HG02798 (cell line): ENCODE measurements around the gene GBP5.
"Not testable (repeated sequence)": the region's sequence is repeated elsewhere in the genome, so short reads cannot be mapped to it uniquely, and the experiment has no call there.

ENCODE experiments used
- ATAC-seq: cut with Tn5 transposase; IDR thresholded peaks from one replicate; pipeline ENCODE4 v1.9.1; 2021; ENCODE audit warnings: mild to moderate bottlenecking; ENCODE audit not compliant: unreplicated experiment, poor library complexity

GBP5 gene

DNA sequence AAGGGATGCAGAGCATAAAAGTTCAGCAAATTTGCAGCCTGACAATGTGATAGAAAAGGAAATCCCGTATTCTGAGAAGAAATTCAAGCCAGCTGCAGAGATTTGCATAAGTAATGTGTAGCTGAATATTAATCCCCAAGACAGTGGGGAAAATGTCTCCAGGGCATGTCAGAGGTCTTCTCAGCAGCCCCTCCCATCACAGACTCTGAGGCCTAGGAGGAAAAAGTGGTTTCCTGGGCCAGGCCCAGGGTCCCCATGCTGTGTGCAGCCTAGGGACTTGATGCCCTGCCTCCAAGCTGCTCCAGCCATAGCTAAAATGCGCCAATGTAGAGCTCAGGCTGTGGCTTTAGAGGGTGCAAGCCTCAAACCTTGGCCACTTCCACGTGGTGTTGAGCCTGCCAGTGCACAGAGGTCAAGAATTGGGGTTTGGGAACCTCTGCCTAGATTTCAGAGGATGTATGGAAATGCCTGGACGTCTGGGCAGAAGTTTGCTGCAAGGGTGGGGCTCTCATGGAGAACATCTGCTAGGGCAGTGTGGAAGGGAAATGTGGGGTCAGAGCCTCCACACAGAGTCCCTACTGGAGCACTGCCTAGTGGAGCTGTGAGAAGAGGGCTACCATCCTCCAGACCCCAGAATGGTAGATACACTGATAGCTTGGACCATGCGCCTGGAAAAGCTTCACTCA lies 11.6 kb upstream of the GBP5 start:
- ATAC-seq: not testable (repeated sequence)

DNA sequence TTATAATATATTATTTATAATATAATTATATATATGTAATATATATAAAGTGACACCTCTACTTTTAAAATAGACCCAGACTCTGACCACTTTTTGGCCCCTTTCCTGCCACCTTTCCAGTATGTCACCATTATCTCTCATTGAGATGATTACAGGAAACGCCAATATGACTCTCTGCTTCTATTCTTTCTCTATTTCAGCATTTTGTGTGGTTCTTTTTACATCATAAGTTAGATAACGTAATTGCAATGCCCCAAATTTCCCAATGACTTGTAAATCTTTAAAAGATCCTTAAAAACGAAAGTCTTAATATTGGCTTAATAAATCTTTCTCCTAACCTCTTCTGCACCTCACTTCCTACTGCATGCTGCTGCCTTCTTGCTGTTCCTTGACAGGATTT lies 8.1 kb upstream of the GBP5 start:
- no peak for ATAC-seq

DNA sequence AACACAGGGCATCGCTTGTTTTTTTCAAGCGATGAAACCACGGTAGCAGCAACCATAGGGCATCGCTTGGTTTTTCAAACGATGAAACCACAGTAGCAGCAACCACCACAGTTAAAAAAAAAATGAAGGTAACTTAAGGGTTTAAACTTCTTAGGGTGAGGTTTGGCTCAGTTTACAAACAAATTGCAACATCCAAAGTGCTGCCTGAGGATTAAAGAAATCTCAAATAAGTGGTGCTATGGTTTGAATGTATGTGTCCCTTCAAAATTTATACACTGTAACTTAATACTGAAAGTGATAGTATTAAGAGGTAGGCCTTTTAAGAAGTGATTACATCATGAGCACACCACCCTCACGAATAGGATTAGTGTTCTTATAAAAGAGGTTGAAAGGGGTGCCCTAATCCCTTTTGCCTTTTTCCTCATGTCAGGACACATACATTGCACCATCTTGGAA lies 6.4 kb upstream of the GBP5 start:
- ATAC-seq: peak; percentile 58

DNA sequence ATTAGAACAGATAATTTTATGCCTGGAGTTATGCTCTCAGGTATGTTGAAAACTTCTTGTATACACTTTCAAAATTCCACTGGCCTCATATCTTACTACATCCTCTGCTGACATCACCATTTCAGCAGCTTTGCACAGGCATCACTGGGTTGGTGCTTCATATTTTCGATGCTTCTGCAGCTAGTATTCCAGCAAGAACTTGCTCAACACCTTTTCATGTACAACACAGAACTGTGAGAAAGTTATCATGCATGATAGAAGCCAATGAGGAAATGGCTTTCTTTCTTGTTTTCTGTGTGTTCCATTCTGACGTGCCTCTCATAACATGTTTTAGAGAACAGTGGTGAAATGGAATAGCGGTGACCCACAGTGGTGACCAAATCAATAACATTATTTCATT lies 5.1 kb upstream of the GBP5 start:
- no peak for ATAC-seq

DNA sequence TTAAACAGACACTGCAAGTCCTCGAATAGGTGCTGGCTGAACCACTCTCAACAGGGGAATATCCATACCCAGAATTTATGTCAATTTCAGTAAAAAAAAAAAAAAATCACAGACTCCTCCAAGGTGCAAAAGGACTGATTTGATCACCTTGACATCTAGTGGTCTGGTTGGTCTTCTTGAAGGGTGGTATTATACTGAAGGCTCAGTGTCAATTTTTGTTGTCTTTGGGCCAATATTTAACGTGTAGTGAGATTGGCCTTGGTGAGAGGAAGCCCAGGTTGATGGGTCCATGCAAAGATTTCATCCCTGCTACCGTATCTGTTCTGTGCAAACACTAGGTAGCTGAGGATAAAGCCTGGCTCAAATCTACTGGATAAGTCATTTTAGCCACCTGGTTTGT lies 4.0 kb upstream of the GBP5 start:
- ATAC-seq: no peak

DNA sequence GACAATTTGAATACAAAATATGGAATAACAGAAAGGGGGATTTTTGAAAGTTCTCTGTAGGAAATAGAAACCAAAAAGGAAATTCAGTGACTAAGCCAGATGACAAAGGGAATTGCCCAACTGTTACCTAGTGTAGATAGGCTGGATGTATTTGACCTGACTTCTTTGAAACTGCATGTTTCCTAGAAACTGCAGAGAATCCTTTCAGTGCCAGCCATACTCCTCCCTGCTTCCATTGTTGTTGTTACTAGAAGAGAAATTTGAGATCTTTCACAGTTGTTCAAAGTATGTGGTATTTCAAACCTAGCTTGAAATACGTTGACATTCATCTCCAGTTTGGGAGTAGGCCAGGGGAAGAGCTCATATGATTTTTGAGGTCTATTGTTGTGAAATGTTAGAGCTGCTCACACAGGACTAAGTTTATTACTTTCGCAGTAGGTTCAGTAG lies 1.8 kb upstream of the GBP5 start:
- ATAC-seq: no peak

DNA sequence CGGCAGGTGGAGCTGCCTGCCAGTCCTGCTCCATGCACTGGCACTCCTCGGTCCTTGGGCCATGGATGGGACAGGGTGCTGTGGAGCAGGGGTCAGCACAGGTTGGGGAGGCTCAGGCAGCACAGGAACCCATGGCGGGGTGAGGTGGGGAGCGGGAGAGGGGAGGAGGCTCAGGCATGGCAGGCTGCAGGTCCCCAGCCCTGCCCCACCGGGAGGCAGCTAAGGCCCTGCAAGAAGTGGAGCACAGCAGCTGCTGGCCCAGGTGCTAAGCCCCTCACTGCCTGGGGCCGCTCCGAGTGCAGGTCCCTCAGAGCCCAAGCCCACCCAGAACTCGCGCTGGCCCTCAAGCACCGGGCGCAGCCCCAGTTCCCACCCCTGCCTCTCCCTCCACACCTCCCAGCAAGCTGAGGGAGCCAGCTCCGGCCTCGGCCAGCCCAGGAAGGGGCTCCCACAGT lies 691 bp upstream of the GBP5 start:
- no peak for ATAC-seq

DNA sequence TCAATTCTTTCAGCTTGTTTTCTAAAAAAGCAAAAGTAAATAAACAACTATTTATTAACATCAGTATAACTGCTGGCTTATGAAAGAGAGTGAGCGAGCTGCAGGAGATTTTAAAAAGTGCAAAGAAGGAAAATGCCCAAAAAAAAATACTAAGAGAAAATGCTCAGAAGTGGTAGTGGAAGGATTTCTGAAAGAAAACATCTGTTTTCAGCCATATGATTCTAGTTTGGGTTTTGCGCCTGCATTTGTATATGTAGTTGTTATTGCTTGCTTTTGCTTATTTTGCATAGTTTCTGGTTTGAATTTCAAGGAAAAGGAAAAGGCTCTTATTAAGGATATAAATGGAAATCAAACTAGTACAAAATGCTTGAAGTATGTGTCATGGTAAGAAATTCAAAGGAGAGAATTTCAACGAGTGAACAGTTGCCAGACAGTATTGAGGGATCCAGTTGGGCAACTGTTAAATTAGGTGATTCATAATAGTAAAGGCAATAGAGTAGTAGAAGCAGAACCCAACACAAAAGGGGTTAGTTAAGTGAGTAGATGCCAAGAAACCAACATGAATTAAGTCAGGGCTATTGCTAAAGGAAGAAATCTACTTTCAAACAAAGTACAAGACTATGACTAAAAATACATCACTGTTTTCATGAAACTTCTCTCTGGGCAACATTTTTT lies 1.2 kb downstream of the GBP5 start:
- no peak for ATAC-seq

DNA sequence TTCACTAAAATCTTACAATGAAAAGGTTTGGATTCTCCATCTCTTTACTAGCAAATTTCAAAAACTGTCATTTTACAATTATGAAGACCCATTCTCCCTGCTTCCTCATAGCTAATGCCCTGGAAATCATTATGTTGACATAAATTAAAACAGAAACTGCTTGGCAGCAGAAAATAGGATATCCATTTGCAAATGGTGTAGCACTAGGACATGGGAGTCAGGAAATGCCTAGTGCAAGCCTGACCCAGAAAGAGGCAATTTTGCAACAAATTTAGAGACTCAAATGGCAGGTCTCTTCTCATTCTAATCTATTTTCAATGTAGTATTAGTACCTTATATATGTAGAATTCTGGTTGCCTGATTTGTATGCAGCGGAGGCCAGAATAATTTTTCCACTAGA lies 2.2 kb downstream of the GBP5 start:
- no peak for ATAC-seq

DNA sequence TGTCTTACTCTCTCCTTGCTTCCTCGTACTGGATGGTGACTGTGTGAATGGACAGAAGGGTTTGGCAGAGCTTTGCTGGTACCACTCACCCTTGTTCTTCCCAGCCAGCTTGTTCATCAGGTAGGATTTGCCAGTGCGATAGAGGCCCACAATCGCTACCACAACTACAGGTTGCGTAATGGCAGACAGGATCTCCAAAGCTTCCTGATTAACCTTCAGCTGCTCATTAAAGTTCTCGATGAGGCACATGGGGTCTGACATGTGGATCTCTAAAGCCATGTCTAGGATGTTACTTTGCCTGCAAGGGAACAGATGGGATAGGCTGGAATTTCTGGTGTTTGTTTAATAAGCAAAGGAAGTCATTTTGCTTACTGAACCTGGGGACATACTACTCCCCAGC lies 3.4 kb downstream of the GBP5 start:
- ATAC-seq: no peak

DNA sequence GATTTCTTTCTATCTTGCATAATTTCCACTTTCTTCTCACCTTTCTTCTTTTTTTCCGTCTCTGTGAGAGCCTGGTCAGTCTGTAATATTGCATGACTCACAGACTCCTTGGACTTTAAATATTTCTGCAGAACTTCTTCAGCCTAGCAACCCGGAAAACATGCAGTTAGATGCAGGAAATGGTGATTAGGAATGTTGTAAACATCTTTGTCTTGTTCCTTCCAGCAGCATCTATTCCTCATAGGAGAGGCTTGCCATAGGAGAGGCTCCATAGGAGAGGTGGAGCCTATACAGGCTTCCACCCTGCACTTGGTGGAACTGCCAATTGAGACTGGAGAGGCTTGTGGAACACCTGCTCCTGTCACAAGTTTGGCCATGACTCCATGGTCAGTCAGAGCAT lies 10.0 kb downstream of the GBP5 start:
- ATAC-seq: no peak

DNA sequence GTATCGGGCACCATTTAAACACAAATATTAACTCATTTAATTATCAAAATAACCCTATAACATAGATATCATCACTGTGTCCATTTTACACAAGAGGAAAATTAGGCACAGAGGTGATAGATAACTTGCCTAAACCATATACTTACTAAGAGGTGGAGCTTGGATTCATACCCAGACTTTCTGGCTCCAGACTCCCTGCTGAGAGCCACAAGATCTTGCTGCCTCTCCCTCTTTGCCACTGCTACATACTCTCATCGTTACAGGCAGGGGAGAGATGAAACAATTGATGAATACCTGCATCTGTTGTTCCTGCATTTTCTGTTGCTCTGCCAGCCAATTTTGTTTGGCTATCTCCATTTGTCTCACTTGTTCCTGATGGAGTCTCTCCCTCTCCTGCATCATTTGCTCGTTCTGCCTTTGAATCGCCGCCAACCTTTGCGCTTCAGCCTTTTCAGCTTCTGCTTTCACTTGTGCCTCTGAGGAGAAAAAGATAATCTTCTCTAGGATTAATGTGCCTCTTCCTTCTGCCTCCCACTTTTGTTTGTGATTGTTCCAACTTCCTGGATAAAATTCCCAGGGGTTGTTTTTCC lies 10.6 kb downstream of the GBP5 start:
- no peak for ATAC-seq

DNA sequence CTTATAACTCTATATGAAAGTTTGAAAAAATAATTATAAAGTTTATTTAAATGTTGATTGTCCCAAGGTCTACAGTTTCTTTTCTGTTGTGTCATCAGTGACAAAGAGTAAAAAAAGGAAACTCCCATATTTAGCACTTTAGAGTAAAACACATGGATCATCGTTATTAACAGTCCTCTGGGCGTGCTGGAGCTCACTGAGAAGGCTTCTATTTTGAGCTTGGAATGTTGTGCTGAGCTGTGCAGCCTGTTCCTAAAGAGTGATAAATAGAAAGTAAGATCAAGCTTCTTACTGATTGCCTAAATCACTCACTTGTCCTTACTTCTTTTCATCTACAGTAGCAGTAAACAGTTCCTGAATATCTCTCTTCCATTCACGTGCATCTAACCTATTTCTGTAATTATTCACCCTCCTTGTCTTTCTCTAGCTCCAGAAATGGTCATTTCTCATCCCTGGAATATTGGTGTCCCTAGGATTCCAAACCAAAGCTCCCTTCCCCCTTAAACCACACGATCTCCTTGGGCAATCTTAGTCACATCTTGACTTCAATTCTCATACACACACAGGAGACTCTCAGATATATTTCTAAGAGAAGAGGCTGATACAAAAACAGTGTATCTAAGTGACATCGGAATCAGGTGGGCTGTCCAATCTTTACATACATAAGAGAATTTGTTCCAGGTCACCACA lies 11.9 kb downstream of the GBP5 start:
- ATAC-seq: no peak

DNA sequence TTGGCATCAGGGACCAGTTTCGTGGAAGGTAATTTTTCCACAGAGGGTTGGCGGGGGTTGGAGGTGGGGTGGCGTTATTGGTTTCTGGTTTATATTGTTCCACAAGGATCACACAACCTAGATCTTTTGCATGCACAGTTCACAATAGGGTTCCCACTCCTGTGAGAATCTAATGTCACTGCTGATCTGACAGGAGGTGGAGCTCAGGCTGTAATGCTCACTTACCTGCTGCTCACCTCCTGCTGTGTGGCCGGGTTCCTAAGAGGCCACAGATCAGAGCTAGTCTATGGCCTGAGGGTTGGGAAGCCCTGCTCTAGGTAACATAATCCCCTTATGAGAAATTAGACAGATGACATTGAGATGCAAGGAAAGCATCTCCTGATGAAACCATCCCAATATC lies 12.6 kb downstream of the GBP5 start:
- no peak for ATAC-seq

DNA sequence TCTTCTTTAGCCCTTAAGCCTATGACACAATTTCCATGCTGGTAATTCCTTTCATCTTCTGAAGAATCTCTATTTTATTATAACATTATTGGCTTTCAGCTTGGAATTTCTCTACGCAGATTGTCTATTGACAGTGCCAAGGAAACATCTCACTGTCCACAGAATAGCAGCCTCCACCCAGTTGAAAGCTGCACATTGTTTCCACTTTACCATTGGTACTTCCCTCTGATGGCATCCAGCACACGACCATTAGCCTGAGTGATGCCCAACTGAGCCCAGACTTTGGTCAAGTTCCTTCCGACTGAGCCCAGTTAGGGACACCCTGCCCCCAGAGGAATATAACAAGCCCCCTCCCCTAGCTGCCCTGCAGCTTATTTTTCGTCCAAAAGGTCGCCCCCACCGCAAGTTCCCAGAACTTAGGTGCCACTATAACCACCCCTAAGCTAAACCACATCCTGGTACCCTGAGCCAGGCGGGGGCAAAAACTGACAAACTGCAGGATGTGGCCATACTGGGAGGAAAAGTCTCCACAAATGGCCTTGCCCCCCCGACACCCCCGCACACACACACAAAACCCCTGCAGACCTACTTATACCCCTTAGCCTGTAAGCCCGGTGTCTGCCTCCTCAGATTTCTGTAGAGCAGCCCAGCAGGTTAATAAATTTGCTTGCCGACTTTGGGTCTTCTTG lies 13.2 kb downstream of the GBP5 start:
- no peak for ATAC-seq

DNA sequence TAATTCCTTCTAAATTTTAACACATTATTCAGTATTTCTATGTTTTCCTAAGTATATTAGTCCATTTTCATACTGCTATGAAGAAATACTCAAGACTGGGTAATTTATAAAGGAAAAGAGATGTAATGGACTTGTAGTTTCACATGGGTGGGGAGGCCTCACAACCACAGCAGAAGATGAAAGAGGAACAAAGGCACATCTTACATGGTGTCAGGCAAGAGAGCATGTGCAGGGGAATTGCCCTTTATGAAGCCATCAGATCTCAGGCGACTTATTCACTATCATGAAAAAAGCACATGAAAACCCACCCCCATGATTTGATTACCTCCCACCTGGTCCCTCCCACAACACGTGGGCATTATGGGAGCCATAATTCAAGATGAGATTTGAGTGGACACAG lies 15.6 kb downstream of the GBP5 start:
- ATAC-seq: no peak

DNA sequence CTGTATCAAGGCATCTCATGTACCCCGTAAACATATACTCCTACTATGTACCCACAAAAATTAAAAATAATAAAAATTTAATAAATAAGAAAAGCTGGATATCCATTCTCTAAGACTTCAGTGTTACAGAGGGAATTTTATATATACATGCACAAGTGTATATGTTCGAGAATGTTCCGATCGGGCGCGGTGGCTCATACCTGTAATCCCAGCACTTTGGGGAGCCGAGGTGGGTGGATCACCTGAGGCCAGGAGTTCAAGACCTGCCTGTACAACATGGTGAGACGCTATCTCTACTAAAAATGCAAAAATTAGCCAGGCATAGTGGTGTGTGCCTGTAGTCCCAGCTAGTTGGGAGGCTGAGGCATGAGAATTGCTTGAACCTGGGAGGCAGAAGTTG lies 17.1 kb downstream of the GBP5 start:
- ATAC-seq: not testable (repeated sequence)

DNA sequence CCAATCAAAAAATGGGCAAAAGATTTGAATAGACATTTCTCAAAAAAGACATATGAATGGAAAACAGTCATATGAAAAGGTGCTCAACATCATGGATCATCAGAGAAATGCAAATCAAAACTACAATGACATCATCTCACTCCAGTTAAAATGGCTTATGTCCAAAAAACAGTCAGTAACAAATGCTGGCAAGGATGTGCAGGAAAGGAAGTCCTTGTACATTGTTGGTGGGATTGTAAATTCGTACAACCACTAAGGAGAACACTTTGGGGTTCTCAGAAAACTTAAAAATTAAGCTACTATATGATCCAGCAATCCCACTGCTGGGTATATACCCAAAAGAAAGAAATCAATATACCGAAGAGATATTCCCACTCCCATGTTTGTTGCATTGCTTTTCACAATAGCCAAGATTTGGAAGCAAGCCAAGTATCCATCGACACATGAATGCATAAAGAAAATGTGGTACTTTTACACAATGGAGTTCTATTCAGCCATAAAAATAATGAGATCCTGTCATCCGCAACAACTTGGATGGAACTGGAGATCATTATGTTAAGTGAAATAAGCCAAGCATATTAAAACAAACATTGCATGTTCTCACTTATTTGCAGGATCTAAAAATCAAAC lies 17.9 kb downstream of the GBP5 start:
- ATAC-seq: no peak

DNA sequence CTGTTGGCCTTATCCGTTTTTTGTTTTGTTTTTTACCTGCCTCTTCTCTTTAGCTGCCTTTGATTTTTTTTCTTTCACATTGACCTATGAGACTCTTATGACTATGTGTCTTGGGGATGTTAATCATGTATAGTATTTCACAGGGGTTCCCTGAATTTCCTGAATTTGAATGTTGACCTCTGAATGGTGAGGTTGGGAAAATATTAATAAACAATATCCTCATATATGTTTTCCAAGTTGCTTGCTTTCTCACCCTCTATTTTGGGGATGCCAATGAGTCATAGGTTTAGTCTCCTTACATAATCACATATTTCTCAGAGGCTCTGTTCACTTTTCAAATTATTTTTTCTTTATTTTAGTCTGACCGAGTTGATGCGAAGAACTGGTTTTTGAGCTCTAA lies 29.6 kb downstream of the GBP5 start:
- no peak for ATAC-seq
